ENCODE results near the gene FAM168A. TPM values are rescaled to one million over a fixed set of nuclear protein-coding genes. Genes with fewer than 3 reads are reported as not detected.

Gene FAM168A
- total and polyA plus RNA-seq, 12 donors, result 7.7 to 41.8 (median 35.3) TPM

GRCh38 chr11:73645121-73645969 lies 47.4 kb upstream of the FAM168A start:
- Histone ChIP-seq H3K36me3 (replicated peaks in 1 of 2) (no peaks in the 10 kb centered on the region), H3K27ac (no peak overlapping the region), H3K9me3 (replicated peaks in 1 of 3) (no peaks in the 10 kb centered on the region), H3K27me3 (no peaks in the 10 kb centered on the region), H3K4me3 (no peak overlapping the region), H3K4me1 (replicated peaks in 1 of 2) (peaks cover 0 to 9% of the 10 kb centered on the region in 2 donors)
- TF ChIP-seq, protein P1, sequence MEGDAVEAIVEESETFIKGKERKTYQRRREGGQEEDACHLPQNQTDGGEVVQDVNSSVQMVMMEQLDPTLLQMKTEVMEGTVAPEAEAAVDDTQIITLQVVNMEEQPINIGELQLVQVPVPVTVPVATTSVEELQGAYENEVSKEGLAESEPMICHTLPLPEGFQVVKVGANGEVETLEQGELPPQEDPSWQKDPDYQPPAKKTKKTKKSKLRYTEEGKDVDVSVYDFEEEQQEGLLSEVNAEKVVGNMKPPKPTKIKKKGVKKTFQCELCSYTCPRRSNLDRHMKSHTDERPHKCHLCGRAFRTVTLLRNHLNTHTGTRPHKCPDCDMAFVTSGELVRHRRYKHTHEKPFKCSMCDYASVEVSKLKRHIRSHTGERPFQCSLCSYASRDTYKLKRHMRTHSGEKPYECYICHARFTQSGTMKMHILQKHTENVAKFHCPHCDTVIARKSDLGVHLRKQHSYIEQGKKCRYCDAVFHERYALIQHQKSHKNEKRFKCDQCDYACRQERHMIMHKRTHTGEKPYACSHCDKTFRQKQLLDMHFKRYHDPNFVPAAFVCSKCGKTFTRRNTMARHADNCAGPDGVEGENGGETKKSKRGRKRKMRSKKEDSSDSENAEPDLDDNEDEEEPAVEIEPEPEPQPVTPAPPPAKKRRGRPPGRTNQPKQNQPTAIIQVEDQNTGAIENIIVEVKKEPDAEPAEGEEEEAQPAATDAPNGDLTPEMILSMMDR (IDR thresholded peaks at IDR 0.05), result no peak
- TF ChIP-seq POLR2A (IDR thresholded peaks at IDR 0.05), result no peak
- peak in 1 of 7 donors; percentile 13 for DNase-seq
- intact Hi-C loops (cut with DNase I), result no loop called here
- whole genome bisulfite sequencing, 4 donors, result 44 to 58% (median 50%) methylated on average over 16 of the region's 16 CpGs

GRCh38 chr11:73641668-73642067 lies 43.8 kb upstream of the FAM168A start:
- H3K27me3 ChIP-seq, result no peaks in the 10 kb centered on the region
- H3K4me3 ChIP-seq, result no peak overlapping the region
- intact Hi-C loops (cut with DNase I), result no loop called here
- no peak for TF ChIP-seq POLR2A (IDR thresholded peaks at IDR 0.05)
- TF ChIP-seq, protein P1 (IDR thresholded peaks at IDR 0.05), result no peak
- no peak overlapping the region for H3K27ac ChIP-seq
- no peaks in the 10 kb centered on the region for H3K36me3 ChIP-seq (replicated peaks in 1 of 2)
- no peak for DNase-seq
- H3K9me3 ChIP-seq (replicated peaks in 1 of 3), result no peaks in the 10 kb centered on the region
- H3K4me1 ChIP-seq (replicated peaks in 1 of 2), result no peaks in the 10 kb centered on the region

- Histone ChIP-seq H3K36me3 (replicated peaks in 1 of 2) (no peaks in the 10 kb centered on the region), H3K4me1 (replicated peaks in 1 of 2) (no peaks in the 10 kb centered on the region), H3K27me3 (no peaks in the 10 kb centered on the region), H3K9me3 (replicated peaks in 1 of 3) (no peaks in the 10 kb centered on the region), H3K4me3 (no peak overlapping the region), H3K27ac (no peak overlapping the region)
- WGBS, 4 donors, result 7 to 19% (median 13%) methylated on average over 2 of the region's 2 CpGs
- intact Hi-C loops (cut with DNase I), result no loop called here
- no peak for DNase-seq
- TF ChIP-seq, protein P1 (IDR thresholded peaks at IDR 0.05), result no peak
- TF ChIP-seq POLR2A (IDR thresholded peaks at IDR 0.05), result no peak
These were observed 42.7 kb upstream of the FAM168A start for GRCh38 chr11:73640592-73640991.

- intact Hi-C loops (cut with DNase I), result no loop called here
- H3K4me3 ChIP-seq, result no peak overlapping the region
- H3K27me3 ChIP-seq, result no peaks in the 10 kb centered on the region
- no peaks in the 10 kb centered on the region for H3K4me1 ChIP-seq (replicated peaks in 1 of 2)
- H3K36me3 ChIP-seq (replicated peaks in 1 of 2), result no peaks in the 10 kb centered on the region
- 61 to 81% (median 70%) methylated on average over 1 of the region's 1 CpG for WGBS, 4 donors
- TF ChIP-seq, protein P1 (IDR thresholded peaks at IDR 0.05), result no peak
- no peak for TF ChIP-seq POLR2A (IDR thresholded peaks at IDR 0.05)
- no peaks in the 10 kb centered on the region for H3K9me3 ChIP-seq (replicated peaks in 1 of 3)
- H3K27ac ChIP-seq, result no peak overlapping the region
- no peak for DNase-seq
These were observed 39.1 kb upstream of the FAM168A start for GRCh38 chr11:73637012-73637411.
